ENCODE measurements around the gene ST6GALNAC5.

DNA sequence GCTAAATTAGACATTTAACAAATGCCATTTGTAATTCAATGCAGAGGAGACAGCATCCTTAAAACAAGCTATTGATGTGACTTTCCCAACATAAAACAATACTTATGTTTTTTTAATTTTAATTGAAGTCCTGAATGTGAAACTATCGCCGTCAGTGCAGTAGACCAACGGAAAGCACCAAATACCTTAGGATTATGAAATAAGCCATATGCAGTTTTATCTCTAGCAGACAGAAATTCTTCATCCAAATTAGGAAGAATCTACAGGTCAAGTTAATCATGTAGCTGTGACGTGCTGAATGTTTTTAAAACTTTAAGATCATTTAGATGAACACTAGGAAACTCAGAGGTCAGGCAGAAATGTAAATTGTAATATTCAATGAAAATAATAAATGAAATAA is 714 bp upstream of the ST6GALNAC5 start:
- no peak for TF ChIP-seq POLR2A (IDR thresholded peaks at IDR 0.05; ENCODE audit: low read length)
- no peak for TF ChIP-seq GATA1 (IDR thresholded peaks at IDR 0.05; ENCODE audit: low read depth, low read length)
